HEK293 (cell line): ENCODE results near the gene MVB12B.

Experiments used
- MYNN ChIP-seq: fragments of 450-650 bp; formaldehyde crosslinking; IDR thresholded peaks from 2 replicates; pipeline ENCODE4 v1.5.1; 2016; ENCODE audit warnings: missing biosample characterization, missing genetic modification characterization, borderline replicate concordance
- TCF7L2 ChIP-seq: IDR thresholded peaks from 2 replicates; pipeline ENCODE4 v1.6.1; 2011; ENCODE audit warnings: low read depth, mild to moderate bottlenecking, inconsistent platforms, low read length, moderate library complexity, borderline replicate concordance
- ZBTB8A ChIP-seq: fragments of 450-650 bp; formaldehyde crosslinking; IDR thresholded peaks from 2 replicates; pipeline ENCODE4 v1.5.1; 2016; ENCODE audit warnings: missing biosample characterization, missing genetic modification characterization
- ZFP41 ChIP-seq: fragments of 450-650 bp; formaldehyde crosslinking; IDR thresholded peaks from 2 replicates; pipeline ENCODE4 v1.5.1; 2016; ENCODE audit warnings: missing biosample characterization, missing genetic modification characterization, borderline replicate concordance
- ZNF558 ChIP-seq: fragments of 450-650 bp; formaldehyde crosslinking; IDR thresholded peaks from 2 replicates; pipeline ENCODE4 v1.5.1; 2016; ENCODE audit warnings: missing biosample characterization, missing genetic modification characterization
- ZNF629 ChIP-seq: fragments of 450-650 bp; formaldehyde crosslinking; IDR thresholded peaks from 2 replicates; pipeline ENCODE4 v1.5.1; 2017; ENCODE audit warnings: missing biosample characterization, missing genetic modification characterization
- ZNF677 ChIP-seq: fragments of 450-650 bp; IDR thresholded peaks from 2 replicates; pipeline ENCODE4 v1.5.0; 2018; ENCODE audit warnings: missing biosample characterization, mild to moderate bottlenecking, missing genetic modification characterization, moderate library complexity
- ZNF768 ChIP-seq: fragments of 450-650 bp; formaldehyde crosslinking; IDR thresholded peaks from 2 replicates; pipeline ENCODE4 v1.5.1; 2018; ENCODE audit warnings: missing biosample characterization, mild to moderate bottlenecking, missing genetic modification characterization
- ZNF777 ChIP-seq: fragments of 450-650 bp; formaldehyde crosslinking; IDR thresholded peaks from 2 replicates; pipeline ENCODE4 v1.5.1; 2017; ENCODE audit warnings: missing biosample characterization, missing genetic modification characterization, borderline replicate concordance
- TF ChIP-seq, protein P1 (sequence below): fragments of 450-650 bp; formaldehyde crosslinking; IDR thresholded peaks from 2 replicates; pipeline ENCODE4 v1.5.1; 2016; ENCODE audit warnings: missing biosample characterization, missing genetic modification characterization
- TF ChIP-seq, protein P2 (sequence below): fragments of 450-650 bp; formaldehyde crosslinking; IDR thresholded peaks from 2 replicates; pipeline ENCODE4 v1.5.1; 2016; ENCODE audit warnings: missing biosample characterization, missing genetic modification characterization, low read depth
- TF ChIP-seq, protein P3 (sequence below): fragments of 450-650 bp; formaldehyde crosslinking; IDR thresholded peaks from 2 replicates; pipeline ENCODE4 v1.5.1; 2016; ENCODE audit warnings: missing biosample characterization, missing genetic modification characterization
- TF ChIP-seq, protein P4 (sequence below): fragments of 450-650 bp; formaldehyde crosslinking; IDR thresholded peaks from 2 replicates; pipeline ENCODE4 v1.5.1; 2016; ENCODE audit warnings: missing biosample characterization, missing genetic modification characterization

DNA sequence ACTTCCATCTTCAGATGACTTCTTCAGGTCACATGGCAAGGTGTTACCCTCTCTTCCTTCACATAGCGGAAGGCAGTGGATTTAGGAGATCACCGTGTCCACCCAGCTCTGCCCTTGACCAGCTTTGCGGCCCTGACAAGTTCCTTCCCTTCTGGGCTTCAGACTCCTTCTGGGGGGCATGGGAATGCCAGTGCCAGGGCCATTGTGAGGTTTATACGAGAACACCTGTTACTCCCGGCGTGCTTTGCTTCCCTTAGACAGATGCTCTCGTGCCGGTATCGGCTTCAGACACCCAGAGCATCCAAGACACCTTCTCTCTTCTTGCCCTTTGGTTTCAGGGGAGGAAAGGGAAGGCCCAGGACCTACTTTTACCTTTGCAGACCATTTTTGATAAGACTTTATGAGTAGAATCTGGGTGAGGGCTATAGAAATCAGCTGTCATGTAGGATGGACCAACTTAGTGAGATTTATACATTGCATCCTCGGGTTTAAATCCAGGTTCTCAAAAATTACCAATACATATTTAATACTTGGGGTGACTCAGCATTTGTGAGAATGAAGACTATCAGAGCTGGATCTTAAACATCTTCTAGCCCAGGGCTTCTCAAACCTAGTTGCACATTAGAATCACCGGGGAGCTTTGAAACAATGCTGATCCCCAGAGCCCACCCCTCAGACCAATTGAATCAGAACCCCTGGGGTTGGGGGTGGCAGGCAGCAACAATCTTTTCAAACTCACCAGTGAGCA lies 138.2 kb downstream of the MVB12B start:
- TF ChIP-seq, protein P1, sequence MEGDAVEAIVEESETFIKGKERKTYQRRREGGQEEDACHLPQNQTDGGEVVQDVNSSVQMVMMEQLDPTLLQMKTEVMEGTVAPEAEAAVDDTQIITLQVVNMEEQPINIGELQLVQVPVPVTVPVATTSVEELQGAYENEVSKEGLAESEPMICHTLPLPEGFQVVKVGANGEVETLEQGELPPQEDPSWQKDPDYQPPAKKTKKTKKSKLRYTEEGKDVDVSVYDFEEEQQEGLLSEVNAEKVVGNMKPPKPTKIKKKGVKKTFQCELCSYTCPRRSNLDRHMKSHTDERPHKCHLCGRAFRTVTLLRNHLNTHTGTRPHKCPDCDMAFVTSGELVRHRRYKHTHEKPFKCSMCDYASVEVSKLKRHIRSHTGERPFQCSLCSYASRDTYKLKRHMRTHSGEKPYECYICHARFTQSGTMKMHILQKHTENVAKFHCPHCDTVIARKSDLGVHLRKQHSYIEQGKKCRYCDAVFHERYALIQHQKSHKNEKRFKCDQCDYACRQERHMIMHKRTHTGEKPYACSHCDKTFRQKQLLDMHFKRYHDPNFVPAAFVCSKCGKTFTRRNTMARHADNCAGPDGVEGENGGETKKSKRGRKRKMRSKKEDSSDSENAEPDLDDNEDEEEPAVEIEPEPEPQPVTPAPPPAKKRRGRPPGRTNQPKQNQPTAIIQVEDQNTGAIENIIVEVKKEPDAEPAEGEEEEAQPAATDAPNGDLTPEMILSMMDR (tag by site-specific recombination): no peak
- TF ChIP-seq, protein P2, sequence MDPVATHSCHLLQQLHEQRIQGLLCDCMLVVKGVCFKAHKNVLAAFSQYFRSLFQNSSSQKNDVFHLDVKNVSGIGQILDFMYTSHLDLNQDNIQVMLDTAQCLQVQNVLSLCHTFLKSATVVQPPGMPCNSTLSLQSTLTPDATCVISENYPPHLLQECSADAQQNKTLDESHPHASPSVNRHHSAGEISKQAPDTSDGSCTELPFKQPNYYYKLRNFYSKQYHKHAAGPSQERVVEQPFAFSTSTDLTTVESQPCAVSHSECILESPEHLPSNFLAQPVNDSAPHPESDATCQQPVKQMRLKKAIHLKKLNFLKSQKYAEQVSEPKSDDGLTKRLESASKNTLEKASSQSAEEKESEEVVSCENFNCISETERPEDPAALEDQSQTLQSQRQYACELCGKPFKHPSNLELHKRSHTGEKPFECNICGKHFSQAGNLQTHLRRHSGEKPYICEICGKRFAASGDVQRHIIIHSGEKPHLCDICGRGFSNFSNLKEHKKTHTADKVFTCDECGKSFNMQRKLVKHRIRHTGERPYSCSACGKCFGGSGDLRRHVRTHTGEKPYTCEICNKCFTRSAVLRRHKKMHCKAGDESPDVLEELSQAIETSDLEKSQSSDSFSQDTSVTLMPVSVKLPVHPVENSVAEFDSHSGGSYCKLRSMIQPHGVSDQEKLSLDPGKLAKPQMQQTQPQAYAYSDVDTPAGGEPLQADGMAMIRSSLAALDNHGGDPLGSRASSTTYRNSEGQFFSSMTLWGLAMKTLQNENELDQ (tag by site-specific recombination): no peak
- TF ChIP-seq TCF7L2: no peak
- no peak for TF ChIP-seq MYNN (tag by site-specific recombination)
- TF ChIP-seq ZNF629 (tag by site-specific recombination): no peak
- TF ChIP-seq, protein P3, sequence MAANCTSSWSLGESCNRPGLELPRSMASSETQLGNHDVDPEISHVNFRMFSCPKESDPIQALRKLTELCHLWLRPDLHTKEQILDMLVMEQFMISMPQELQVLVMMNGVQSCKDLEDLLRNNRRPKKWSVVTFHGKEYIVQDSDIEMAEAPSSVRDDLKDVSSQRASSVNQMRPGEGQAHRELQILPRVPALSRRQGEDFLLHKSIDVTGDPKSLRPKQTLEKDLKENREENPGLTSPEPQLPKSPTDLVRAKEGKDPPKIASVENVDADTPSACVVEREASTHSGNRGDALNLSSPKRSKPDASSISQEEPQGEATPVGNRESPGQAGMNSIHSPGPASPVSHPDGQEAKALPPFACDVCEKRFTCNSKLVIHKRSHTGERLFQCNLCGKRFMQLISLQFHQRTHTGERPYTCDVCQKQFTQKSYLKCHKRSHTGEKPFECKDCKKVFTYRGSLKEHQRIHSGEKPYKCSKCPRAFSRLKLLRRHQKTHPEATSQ (tag by site-specific recombination): no peak
- TF ChIP-seq ZBTB8A: no peak
- TF ChIP-seq ZNF768 (tag by site-specific recombination): no peak
- TF ChIP-seq ZNF777 (tag by site-specific recombination): no peak
- no peak for TF ChIP-seq ZFP41
- no peak for TF ChIP-seq ZNF558 (tag by site-specific recombination)
- TF ChIP-seq, protein P4, sequence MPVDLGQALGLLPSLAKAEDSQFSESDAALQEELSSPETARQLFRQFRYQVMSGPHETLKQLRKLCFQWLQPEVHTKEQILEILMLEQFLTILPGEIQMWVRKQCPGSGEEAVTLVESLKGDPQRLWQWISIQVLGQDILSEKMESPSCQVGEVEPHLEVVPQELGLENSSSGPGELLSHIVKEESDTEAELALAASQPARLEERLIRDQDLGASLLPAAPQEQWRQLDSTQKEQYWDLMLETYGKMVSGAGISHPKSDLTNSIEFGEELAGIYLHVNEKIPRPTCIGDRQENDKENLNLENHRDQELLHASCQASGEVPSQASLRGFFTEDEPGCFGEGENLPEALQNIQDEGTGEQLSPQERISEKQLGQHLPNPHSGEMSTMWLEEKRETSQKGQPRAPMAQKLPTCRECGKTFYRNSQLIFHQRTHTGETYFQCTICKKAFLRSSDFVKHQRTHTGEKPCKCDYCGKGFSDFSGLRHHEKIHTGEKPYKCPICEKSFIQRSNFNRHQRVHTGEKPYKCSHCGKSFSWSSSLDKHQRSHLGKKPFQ (tag by site-specific recombination): no peak
- no peak for TF ChIP-seq ZNF677 (tag by site-specific recombination)
